Body of pancreas (tissue), 4 donors: ENCODE measurements around the gene JUN. TPM values are rescaled to one million over a fixed set of nuclear protein-coding genes. Genes with fewer than 3 reads are reported as not detected.

ENCODE experiments used
- ATAC-seq: fragments of 150-250 bp; one replicate; pipeline ENCODE4 v1.9.1; 2016
- DNase-seq, 4 donors: peaks; one replicate each; pipeline ENCODE4 v3.0.0-alpha.2; 2019
- H3K27ac ChIP-seq, 4 donors: fragments of 200-600 bp; sonication (generic); 1 replicate in 3 of 4; 2 replicates in 1 of 4; pipeline versions ENCODE4 v1.5.1 to v1.6.1; 2016 to 2019; ENCODE audit warnings: mild to moderate bottlenecking in 1 of 4, mixed read lengths in 1 of 4, moderate library complexity in 1 of 4
- H3K27me3 ChIP-seq, 2 donors: fragments of 200-600 bp; sonication (generic); one replicate each; pipeline ENCODE4 v1.6.0; 2016; ENCODE audit warnings: mild to moderate bottlenecking in 1 of 2
- H3K36me3 ChIP-seq, 2 donors: fragments of 200-600 bp; sonication (generic); replicated peaks in 1 of 2; 2 replicates each; pipeline ENCODE4 v1.5.1; 2016; ENCODE audit warnings: low read depth in 2 of 2; ENCODE audit not compliant: insufficient read depth in 1 of 2
- H3K4me1 ChIP-seq: fragments of 200-600 bp; sonication (generic); one replicate; pipeline ENCODE4 v1.6.0; 2016
- H3K4me3 ChIP-seq, 2 donors: fragments of 200-600 bp; sonication (generic); 1 replicate in 1 of 2; 2 replicates in 1 of 2; pipeline ENCODE4 v1.5.1; 2016 to 2019
- H3K9me3 ChIP-seq, 3 donors: fragments of 200-600 bp; sonication (generic); 1 replicate in 2 of 3; 2 replicates in 1 of 3; pipeline ENCODE4 v1.5.1; 2016
- POLR2A ChIP-seq, 3 donors: fragments of 450-650 bp; IDR thresholded peaks; one replicate each; pipeline ENCODE4 v1.6.1; 2016; ENCODE audit warnings: antibody characterized with exemption in 3 of 3, mild to moderate bottlenecking in 2 of 3
- WGBS, 2 donors: methylation state at CpG; one replicate each; pipeline ENCODE4 v1.1.5; 2017; 5-methylcytosine and 5-hydroxymethylcytosine counted together
- intact Hi-C: fragments of 100-400 bp; cut with DNase I; formaldehyde crosslinking; loops from one replicate; pipeline ENCODE4 v1.15.1; 2023
- total RNA-seq, 2 donors: library from RNA; depleted of rRNA; stranded (reverse); fragments of >200 nt; gene quantifications; one replicate each; pipeline ENCODE4 v1.1.0, GENCODE V29; 2016
- TF ChIP-seq, protein P1 (sequence below), 7 experiments: fragments of 450-650 bp in 4 of 7; fragments of 200-600 bp in 3 of 7; sonication (generic) in 3 of 7; IDR thresholded peaks; one replicate each; pipeline ENCODE4 v1.5.1; 2016 to 2019; ENCODE audit warnings: antibody characterized with exemption in 7 of 7

The JUN gene
- total RNA-seq, 2 donors from 2014 or later = 320 to 712 TPM

DNA sequence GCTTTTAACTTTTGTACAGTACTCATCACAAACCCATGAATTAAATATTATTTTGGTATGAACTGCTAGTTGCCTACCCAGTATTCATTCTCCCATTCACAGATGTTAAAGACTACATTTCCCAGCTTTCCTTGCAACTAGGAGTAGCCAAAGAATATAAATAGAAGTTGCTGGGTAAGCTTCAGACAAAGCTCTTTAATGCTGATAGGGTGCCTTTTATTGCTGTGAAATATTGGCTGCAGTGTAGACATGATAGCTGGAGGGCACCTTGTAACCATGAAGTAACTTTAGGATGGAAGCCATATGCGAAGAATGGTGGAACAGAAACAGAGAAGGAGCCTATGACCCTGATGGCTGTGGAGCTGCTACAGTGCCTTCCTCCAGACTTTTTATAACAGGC lies 16.7 kb downstream of the JUN start:
- H3K27ac ChIP-seq = no peak overlapping the region
- no peak for ATAC-seq
- peaks cover 5% of the 10 kb centered on the region for H3K4me1 ChIP-seq
- no peaks in the 10 kb centered on the region for H3K36me3 ChIP-seq
- no peaks in the 10 kb centered on the region for H3K9me3 ChIP-seq
- DNase-seq = no peak
- no peak overlapping the region for H3K4me3 ChIP-seq
- TF ChIP-seq POLR2A (IDR thresholded peaks at IDR 0.05) = no peak
- TF ChIP-seq, protein P1, sequence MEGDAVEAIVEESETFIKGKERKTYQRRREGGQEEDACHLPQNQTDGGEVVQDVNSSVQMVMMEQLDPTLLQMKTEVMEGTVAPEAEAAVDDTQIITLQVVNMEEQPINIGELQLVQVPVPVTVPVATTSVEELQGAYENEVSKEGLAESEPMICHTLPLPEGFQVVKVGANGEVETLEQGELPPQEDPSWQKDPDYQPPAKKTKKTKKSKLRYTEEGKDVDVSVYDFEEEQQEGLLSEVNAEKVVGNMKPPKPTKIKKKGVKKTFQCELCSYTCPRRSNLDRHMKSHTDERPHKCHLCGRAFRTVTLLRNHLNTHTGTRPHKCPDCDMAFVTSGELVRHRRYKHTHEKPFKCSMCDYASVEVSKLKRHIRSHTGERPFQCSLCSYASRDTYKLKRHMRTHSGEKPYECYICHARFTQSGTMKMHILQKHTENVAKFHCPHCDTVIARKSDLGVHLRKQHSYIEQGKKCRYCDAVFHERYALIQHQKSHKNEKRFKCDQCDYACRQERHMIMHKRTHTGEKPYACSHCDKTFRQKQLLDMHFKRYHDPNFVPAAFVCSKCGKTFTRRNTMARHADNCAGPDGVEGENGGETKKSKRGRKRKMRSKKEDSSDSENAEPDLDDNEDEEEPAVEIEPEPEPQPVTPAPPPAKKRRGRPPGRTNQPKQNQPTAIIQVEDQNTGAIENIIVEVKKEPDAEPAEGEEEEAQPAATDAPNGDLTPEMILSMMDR (IDR thresholded peaks at IDR 0.05) = no peak
- 90 to 97% methylated on average over 1 of the region's 1 CpG for WGBS, 2 donors
- intact Hi-C loops = no loop called here
- H3K27me3 ChIP-seq = no peaks in the 10 kb centered on the region

DNA sequence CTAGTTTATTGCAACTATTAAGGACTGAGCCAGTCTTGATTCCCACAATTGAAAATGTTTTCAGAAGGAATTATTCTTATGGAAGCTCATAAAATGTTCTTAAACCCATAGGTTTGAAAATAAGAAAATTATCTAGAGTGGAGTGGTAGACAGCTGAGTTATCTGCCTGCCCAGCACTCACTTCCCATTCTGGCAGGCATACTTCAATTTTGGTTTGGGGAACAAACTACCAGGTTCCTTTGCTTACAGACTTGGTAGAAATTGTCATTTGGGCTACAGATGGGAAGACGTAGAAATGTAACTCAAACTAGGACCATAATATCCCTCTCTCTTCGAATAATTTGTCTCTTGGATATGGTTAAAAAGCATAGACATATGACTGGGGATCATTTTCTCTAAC lies 18.4 kb downstream of the JUN start:
- TF ChIP-seq, protein P1 (IDR thresholded peaks at IDR 0.05) = no peak
- TF ChIP-seq POLR2A (IDR thresholded peaks at IDR 0.05) = no peak
- Histone ChIP-seq H3K4me3 (no peak overlapping the region), H3K9me3 (no peaks in the 10 kb centered on the region), H3K36me3 (no peaks in the 10 kb centered on the region), H3K27ac (no peak overlapping the region), H3K4me1 (peaks cover 5% of the 10 kb centered on the region), H3K27me3 (no peaks in the 10 kb centered on the region)
- ATAC-seq (no peak), DNase-seq (no peak)
- 69 to 71% methylated on average over 2 of the region's 2 CpGs for WGBS, 2 donors
- intact Hi-C loops = no loop called here

DNA sequence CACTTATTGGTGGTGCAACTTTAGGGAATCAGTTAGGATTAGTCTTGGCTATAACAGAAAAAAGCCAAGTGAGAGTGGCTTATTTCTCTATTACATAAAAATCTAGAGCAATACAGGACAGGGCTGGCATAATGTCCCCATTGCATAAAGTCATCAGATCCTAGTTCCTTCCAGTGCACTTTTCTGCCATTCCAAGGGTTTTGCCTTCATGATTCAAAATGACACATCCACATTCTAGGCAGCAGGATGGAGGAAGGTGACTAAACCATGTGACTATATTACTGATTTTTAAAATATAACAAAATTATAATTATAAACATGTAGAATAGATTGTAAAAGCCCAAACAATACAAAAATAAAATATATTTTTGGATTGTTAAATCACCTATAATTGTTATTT lies 18.8 kb downstream of the JUN start:
- Histone ChIP-seq H3K27ac (no peak overlapping the region), H3K9me3 (no peaks in the 10 kb centered on the region), H3K4me3 (no peak overlapping the region), H3K4me1 (peaks cover 5% of the 10 kb centered on the region), H3K27me3 (no peaks in the 10 kb centered on the region), H3K36me3 (no peaks in the 10 kb centered on the region)
- DNase-seq = no peak
- intact Hi-C loops = no loop called here
- no peak for ATAC-seq
- TF ChIP-seq POLR2A (IDR thresholded peaks at IDR 0.05) = no peak
- TF ChIP-seq, protein P1 (IDR thresholded peaks at IDR 0.05) = no peak

DNA sequence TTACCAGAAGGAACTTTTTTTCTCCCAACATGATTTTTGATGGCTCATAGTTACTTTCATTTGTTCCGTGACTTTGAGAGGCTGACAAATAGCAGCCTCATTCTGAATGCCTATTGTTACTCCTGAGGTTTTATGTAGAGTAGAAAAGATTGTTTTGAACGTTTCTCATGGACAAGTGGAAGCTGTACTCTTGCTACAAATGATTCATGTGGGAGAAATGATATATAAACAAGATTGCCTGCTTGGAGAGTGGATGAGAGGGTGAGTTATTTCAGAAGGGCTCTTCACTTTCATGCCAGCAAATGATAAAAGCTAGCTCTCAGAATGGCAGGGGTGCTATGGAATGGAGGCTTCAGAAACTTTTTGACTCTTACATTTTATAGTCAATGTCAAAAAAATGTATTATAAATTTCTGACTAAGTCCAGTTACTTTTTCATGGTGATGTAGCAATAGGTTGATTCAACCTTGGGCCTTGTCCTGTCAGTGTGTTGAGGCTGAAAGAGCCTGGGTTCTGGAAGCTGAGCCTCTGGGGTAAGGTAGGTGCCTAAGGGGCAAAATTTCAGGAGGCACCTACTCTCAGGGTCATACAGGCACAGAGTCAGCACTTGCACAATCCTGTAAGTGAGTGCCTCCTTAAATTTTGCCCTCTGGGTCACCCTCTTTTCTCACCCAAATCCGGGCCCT lies 19.4 kb downstream of the JUN start:
- ATAC-seq (no peak), DNase-seq (no peak)
- 45 to 47% methylated on average over 3 of the region's 3 CpGs for WGBS, 2 donors
- intact Hi-C loops = no loop called here
- TF ChIP-seq POLR2A (IDR thresholded peaks at IDR 0.05) = no peak
- TF ChIP-seq, protein P1 (IDR thresholded peaks at IDR 0.05) = no peak
- H3K36me3 ChIP-seq = no peaks in the 10 kb centered on the region
- H3K4me3 ChIP-seq = no peak overlapping the region
- H3K27me3 ChIP-seq = no peaks in the 10 kb centered on the region
- no peak overlapping the region for H3K27ac ChIP-seq
- no peaks in the 10 kb centered on the region for H3K9me3 ChIP-seq
- H3K4me1 ChIP-seq = peaks cover 5% of the 10 kb centered on the region

DNA sequence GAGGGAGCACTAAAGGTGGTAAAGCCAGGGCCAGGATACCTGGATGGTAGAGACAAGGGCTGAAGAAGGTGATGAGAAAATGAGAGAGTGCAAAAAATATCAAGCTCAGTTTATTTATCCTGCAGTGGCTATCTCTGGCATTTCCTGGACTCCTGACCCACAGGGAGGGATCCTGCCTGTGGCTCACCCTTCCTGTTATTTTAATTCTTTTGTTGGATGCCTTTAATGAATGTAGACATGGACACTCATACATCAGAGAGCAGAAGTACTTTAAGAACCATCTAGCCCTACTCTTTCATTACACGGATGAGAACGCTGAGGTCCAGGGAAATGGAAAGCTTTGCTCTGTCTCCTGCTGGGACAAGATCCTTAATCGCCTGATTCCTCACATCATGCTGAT lies 20.6 kb downstream of the JUN start:
- no peaks in the 10 kb centered on the region for H3K9me3 ChIP-seq
- no peak overlapping the region for H3K4me3 ChIP-seq
- H3K27me3 ChIP-seq = no peaks in the 10 kb centered on the region
- no peak for ATAC-seq
- no peaks in the 10 kb centered on the region for H3K36me3 ChIP-seq
- no peak for DNase-seq
- intact Hi-C loops = no loop called here
- H3K27ac ChIP-seq = no peak overlapping the region
- TF ChIP-seq, protein P1 (IDR thresholded peaks at IDR 0.05) = no peak
- TF ChIP-seq POLR2A (IDR thresholded peaks at IDR 0.05) = no peak
- H3K4me1 ChIP-seq = no peaks in the 10 kb centered on the region
- WGBS, 2 donors = 83 to 92% methylated on average over 3 of the region's 3 CpGs
